Measurements from ENCODE around the gene POLR3A.

GRCh38 chr10:78023741-78024140, 5.6 kb downstream of the POLR3A start:
- TF ChIP-seq CTCF (conservative IDR thresholded peaks at IDR 0.05; ENCODE audit: low read depth, low read length) (no peak), EZH2 (IDR thresholded peaks at IDR 0.05; ENCODE audit: low read length, unreplicated experiment) (no peak)

All from PC-3 (cell line).